ENCODE measurements around the gene ADGRA3. TPM values are rescaled to one million over a fixed set of nuclear protein-coding genes. Genes with fewer than 3 reads are reported as not detected.

ADGRA3 gene
- total RNA-seq, 1 experiment from 2014 or later = 57.5 TPM

DNA sequence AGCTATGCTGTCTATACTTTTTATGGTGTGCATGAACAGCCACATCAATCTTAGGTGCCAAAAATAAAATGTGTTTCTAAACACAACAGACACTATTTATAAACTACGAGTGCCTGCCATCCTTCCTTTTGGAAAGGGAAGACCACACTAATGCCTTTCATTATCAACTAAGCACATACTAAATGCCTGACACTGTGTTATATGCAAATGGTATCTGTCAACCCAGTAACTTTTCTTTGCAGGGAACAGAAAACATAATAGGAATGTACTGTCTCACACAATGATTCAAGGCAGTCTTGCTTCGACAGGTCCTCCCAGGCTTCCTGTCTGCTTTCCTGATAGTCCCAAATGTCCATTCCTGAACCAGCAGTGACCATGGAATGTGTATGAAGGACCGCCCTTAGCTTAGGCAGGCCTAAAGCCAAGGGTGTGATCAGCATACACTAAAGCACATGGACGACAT, 43.8 kb downstream of the ADGRA3 start:
- H3K36me3 ChIP-seq (ENCODE audit: insufficient read depth, low read length, poor library complexity, severe bottlenecking) = no peaks in the 10 kb centered on the region
- TF ChIP-seq, protein P1, sequence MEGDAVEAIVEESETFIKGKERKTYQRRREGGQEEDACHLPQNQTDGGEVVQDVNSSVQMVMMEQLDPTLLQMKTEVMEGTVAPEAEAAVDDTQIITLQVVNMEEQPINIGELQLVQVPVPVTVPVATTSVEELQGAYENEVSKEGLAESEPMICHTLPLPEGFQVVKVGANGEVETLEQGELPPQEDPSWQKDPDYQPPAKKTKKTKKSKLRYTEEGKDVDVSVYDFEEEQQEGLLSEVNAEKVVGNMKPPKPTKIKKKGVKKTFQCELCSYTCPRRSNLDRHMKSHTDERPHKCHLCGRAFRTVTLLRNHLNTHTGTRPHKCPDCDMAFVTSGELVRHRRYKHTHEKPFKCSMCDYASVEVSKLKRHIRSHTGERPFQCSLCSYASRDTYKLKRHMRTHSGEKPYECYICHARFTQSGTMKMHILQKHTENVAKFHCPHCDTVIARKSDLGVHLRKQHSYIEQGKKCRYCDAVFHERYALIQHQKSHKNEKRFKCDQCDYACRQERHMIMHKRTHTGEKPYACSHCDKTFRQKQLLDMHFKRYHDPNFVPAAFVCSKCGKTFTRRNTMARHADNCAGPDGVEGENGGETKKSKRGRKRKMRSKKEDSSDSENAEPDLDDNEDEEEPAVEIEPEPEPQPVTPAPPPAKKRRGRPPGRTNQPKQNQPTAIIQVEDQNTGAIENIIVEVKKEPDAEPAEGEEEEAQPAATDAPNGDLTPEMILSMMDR (conservative IDR thresholded peaks at IDR 0.05; ENCODE audit: low read depth, low read length) = no peak
- no peak for TF ChIP-seq EZH2 (IDR thresholded peaks at IDR 0.05; ENCODE audit: borderline replicate concordance, low read depth, low read length, poor library complexity, severe bottlenecking)
- H3K27me3 ChIP-seq (replicated peaks; ENCODE audit: insufficient read depth, low read depth, low read length, poor library complexity) = no peaks in the 10 kb centered on the region
- intact Hi-C loops (cut with micrococcal nuclease; ENCODE audit: unreplicated experiment) = no loop called here
- no peak overlapping the region for H3K4me3 ChIP-seq (ENCODE audit: low read depth, low read length, poor library complexity, severe bottlenecking)
- DNase-seq (ENCODE audit: low spot score) = no peak
- H3K27ac ChIP-seq (ENCODE audit: low read depth, low read length, poor library complexity, severe bottlenecking) = no peak overlapping the region
- POLR2A ChIA-PET (ENCODE audit: low non-redundant PET) = no interaction called here
- peaks cover 4% of the 10 kb centered on the region for H3K4me1 ChIP-seq (ENCODE audit: insufficient read depth, low read length, poor library complexity, severe bottlenecking)
- CTCF ChIA-PET = no interaction called here
- H3K9me3 ChIP-seq (ENCODE audit: low read depth, low read length, poor library complexity, severe bottlenecking) = no peaks in the 10 kb centered on the region
- BruUV-seq (replicated peaks) = no TSS peak

DNA sequence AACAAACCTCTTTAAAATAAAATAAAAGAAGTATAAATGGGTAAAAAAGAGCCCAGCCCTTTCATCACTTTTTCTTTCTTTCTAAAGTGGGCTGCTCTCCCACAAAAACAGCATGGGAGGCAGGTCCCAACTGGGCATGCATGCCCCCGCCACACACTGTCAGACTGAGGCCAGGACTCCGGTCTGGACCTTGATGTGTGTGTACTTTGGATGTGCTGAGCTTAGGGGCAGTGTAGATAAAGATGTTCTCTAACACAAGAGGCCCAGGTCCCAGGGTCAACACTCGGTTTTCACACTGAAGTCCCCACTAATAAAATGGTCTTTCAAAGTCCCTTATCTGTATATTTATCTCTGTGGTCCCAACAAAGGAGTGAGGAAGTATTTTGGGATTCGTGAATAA, 44.4 kb downstream of the ADGRA3 start:
- no TSS peak for BruUV-seq (replicated peaks)

DNA sequence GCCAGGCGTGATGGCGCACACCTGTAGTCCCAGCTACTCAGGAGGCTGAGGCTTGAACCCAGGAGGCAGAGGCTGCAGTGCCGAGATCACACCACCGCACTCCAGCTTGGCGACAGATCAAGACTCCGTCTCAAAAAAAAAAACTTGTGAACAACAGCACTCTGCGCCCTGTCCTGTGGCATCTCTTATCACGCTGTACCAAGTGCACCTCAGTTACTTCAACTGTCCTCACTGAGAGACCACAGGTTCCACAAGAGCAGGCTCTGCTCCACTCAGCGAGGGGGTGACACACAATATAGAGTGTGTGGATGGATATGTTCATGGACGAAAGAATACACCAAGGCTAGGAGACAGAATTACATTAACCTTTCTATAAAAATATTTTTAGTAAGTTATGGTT, 49.3 kb downstream of the ADGRA3 start:
- Histone ChIP-seq H3K27me3 (replicated peaks; ENCODE audit: insufficient read depth, low read depth, low read length, poor library complexity) (no peaks in the 10 kb centered on the region), H3K27ac (ENCODE audit: low read depth, low read length, poor library complexity, severe bottlenecking) (no peak overlapping the region), H3K4me3 (ENCODE audit: low read depth, low read length, poor library complexity, severe bottlenecking) (no peak overlapping the region), H3K36me3 (ENCODE audit: insufficient read depth, low read length, poor library complexity, severe bottlenecking) (no peaks in the 10 kb centered on the region), H3K9me3 (ENCODE audit: low read depth, low read length, poor library complexity, severe bottlenecking) (no peaks in the 10 kb centered on the region), H3K4me1 (ENCODE audit: insufficient read depth, low read length, poor library complexity, severe bottlenecking) (no peaks in the 10 kb centered on the region)
- TF ChIP-seq EZH2 (IDR thresholded peaks at IDR 0.05; ENCODE audit: borderline replicate concordance, low read depth, low read length, poor library complexity, severe bottlenecking) = no peak
- TF ChIP-seq, protein P1 (conservative IDR thresholded peaks at IDR 0.05; ENCODE audit: low read depth, low read length) = no peak
- BruUV-seq (replicated peaks) = no TSS peak
- intact Hi-C loops (cut with micrococcal nuclease; ENCODE audit: unreplicated experiment) = no loop called here
- ChIA-PET POLR2A (ENCODE audit: low non-redundant PET) (no interaction called here), CTCF (no interaction called here)
- no peak for DNase-seq (ENCODE audit: low spot score)

More for the DNA sequence above, 44.4 kb downstream of the ADGRA3 start:
- intact Hi-C loops (cut with micrococcal nuclease; ENCODE audit: unreplicated experiment) = no loop called here
- Histone ChIP-seq H3K4me3 (ENCODE audit: low read depth, low read length, poor library complexity, severe bottlenecking) (no peak overlapping the region), H3K4me1 (ENCODE audit: insufficient read depth, low read length, poor library complexity, severe bottlenecking) (peaks cover 3% of the 10 kb centered on the region), H3K27me3 (replicated peaks; ENCODE audit: insufficient read depth, low read depth, low read length, poor library complexity) (no peaks in the 10 kb centered on the region), H3K36me3 (ENCODE audit: insufficient read depth, low read length, poor library complexity, severe bottlenecking) (no peaks in the 10 kb centered on the region), H3K9me3 (ENCODE audit: low read depth, low read length, poor library complexity, severe bottlenecking) (no peaks in the 10 kb centered on the region), H3K27ac (ENCODE audit: low read depth, low read length, poor library complexity, severe bottlenecking) (no peak overlapping the region)
- ChIA-PET CTCF (no interaction called here), POLR2A (ENCODE audit: low non-redundant PET) (no interaction called here)
- no peak for DNase-seq (ENCODE audit: low spot score)
- TF ChIP-seq, protein P1 (conservative IDR thresholded peaks at IDR 0.05; ENCODE audit: low read depth, low read length) = no peak
- no peak for TF ChIP-seq EZH2 (IDR thresholded peaks at IDR 0.05; ENCODE audit: borderline replicate concordance, low read depth, low read length, poor library complexity, severe bottlenecking)

All from A673 (cell line).